ENCODE results near the gene LCP1.

The LCP1 gene

DNA sequence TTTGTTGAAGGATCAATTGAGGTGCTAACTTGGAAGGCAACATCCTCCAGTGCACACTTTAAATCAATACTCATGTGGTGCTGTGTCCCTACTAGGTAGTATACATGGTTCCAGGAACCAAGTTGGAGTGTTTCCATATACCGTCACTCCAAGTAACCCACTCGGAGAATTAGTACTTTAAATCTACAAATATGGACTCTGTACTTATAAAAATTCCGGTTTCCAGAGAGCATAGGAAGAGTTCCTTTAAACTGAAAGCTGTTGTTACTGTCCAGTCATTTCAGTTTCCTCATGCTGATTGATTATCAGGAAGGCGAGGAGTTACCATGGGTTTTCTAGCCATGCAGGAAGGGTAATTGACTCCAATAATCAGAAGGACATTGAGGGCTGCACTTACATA lies 84.3 kb downstream of the LCP1 start:
- no peak for DNase-seq

GRCh38 chr13:46097015-46097414 lies 85.0 kb downstream of the LCP1 start:
- no peak for DNase-seq

GRCh38 chr13:46094478-46094877 lies 87.5 kb downstream of the LCP1 start:
- no peak for DNase-seq

DNA sequence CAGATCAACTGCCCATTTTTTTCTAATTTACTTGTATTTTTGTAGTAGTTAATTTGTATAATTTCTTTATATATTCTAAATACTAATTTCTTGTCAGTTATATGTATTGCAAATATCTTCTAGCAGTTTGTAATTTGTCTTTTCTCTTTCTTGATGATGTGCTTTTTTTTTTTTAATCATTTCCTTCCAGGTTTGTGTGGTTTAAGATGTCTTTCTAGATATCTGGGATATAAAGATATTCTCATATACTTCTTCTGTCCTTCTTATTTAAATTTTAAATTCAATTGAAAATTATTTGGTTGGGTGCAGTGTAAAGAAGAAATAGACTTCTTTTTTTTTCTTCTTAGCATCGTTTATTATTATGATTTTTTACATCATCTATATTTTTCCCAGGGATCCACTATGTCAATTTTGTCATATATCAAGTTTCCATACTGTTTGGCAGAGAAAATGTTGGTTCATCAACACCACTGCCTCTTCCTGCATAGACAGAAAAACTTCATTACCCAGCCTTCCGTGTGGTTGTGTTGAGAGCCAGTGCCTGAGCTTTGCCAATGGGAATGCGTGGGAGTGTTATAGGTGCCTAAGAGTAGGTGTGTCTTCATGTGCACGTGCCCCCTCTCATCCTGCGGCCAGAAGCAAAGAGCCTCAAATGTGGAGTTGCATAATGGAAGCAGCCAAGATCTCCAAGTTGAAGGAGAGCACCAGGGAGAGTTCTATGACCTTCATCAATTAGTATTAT lies 93.0 kb downstream of the LCP1 start:
- no peak for DNase-seq

DNA sequence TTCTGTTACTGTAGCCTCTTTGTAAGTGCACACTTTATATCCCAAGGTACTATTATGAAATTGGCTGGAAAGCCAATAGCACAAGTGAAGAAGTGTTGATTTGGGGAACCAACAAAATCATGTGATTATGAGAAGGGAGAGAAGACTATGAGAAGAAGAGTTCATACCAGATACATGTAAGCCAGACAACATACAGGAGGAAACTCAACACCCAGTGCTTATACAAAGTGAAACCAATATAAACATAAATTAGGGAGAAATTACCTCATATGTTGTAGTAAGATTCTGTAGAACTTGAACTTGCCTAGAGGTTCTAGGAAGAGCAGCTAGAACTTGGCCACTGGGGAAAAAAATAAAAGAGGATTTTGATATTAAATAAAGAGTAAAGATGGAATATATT lies 94.5 kb downstream of the LCP1 start:
- DNase-seq, result no peak

- no peak for DNase-seq
These were observed 95.0 kb downstream of the LCP1 start for GRCh38 chr13:46086985-46087384.

GRCh38 chr13:46086421-46086922 lies 95.5 kb downstream of the LCP1 start:
- DNase-seq, result no peak

DNA sequence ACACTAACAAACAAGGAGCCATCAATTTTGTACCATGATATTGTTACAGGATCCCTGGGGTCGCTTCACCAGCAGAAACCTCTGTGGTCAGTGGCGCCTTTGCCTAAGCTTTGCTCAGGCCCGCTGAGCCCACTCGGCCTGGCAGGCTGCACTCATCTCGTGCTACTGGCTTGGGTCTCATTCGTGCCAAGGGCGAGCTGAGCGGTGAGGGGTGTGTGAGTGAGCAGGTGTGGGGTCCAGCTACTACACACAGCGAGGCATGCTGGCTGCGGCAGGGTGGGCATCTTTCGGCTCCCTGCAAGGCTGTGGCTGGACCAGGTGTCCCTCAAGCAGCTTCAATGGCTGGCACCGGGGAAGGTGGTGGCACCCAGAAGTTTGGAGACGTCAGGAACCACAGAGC lies 96.2 kb downstream of the LCP1 start:
- DNase-seq, result no peak

GRCh38 chr13:46082324-46082723 lies 99.7 kb downstream of the LCP1 start:
- no peak for DNase-seq

DNA sequence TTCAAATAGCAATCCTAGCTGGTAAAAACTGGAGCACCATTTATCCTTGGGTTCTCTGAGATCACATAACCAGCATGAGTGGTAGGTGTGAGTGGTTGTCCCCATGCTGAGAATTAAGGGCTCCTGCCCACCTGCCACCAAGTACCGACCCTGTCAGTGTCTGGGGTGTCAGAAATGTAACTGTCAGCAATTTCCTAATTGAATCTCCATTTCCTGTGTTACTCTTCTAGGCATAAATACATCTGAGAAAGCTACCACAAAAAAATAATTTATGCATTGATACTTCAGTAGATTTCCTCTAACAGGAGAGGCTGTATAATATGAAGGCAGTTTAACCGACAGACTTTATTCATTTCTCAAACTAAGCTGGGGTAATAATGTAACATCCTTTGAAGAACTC lies 102.2 kb downstream of the LCP1 start:
- no peak for DNase-seq

DNA sequence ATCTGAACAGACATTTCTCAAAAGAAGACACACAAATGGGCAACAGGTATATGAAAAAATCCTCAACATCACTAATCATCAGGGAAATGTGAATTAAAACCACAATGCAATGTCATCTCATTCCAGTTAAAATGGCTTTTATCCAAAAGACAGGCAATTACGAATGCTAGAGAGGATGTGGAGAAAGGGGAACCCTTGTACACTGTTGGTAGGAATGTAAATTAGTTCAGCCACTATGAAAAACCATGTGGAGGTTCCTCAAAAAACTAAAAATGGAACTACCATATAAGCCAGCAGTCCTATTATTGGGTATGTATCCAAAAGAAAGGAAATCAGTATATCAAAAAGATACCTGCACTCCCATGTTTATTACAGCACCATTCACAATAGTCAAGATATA lies 104.7 kb downstream of the LCP1 start:
- DNase-seq, result no peak

GRCh38 chr13:46076827-46077226 lies 105.2 kb downstream of the LCP1 start:
- DNase-seq, result no peak

All from AML-193 (cell line).